Measurements from ENCODE around the gene NPHS1.
"Not testable (repeated sequence)": the region's sequence is repeated elsewhere in the genome, so short reads cannot be mapped to it uniquely, and the experiment has no call there.

NPHS1 gene

DNA sequence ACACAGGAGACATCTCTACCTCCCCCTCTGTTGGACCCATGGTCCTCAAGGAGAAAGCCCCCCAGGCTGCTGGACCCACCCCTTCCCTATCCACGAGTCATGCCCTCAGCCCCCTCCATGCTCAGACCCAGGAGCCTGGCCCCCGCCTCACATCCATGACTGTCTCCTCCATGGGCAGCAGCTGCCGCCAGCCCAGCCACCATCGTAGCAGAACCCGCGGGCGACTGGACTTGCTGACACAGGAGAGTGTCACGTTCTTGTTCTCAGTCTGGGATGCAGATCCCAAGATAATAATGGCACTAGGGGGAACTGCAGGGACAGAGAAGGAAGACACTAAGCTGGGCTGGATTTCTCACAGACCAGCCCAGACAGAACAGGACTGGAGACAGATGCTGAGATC lies 3.8 kb downstream of the NPHS1 start:
- no peak for DNase-seq (ENCODE audit: low read depth in 2 of 2)

DNA sequence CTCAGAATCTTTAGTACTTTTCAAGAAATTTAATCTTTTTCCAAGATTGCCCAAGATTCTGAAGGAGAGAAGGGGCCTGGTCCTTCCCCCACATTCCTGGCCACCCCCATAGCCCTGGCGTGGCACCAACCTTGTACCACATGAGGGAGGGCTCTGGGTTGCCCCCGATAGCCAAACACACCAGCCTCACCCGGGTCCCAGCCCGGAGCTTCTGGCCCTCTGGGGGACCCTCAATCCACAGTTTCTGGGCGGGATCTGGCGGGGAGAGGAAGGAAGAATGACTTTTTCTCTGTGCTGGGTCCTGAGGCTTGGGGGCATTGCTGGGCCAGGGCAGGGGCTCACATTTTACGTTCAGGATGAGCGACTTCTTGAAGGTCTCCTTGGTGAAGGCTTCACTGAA lies 4.4 kb downstream of the NPHS1 start:
- no peak for DNase-seq (ENCODE audit: low read depth in 2 of 2)

DNA sequence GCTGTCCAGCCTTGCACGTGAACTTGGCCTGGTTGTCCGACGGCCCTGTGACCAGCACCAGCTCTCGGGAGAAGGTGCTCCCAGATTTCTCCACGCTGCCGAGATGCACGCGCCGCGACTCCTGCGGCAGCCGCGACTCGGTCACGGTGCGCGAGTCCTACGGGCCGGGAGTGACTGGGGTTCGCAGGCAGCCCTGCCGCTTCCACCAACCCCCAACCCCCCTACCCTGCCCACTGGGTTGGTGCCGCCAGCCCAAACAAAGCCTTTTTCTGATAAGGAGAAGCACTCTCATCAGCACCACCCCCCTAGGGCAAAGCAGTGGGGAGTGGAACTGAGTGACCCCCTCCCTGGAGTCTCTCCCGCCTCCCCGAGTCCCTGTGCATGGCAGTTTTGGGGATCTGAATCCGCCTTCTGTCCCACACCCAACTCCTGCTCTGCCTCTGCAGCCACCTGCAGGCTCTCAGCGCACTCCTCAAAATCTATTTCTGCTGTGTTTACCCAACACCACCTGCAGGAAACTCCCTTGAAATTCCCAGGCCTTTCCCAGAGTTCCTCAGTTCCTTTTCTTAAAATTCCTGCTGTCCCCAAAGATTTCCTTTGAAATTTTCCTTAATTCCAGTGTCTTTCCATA lies 6.2 kb downstream of the NPHS1 start:
- DNase-seq (ENCODE audit: low read depth in 2 of 2) = no peak

DNA sequence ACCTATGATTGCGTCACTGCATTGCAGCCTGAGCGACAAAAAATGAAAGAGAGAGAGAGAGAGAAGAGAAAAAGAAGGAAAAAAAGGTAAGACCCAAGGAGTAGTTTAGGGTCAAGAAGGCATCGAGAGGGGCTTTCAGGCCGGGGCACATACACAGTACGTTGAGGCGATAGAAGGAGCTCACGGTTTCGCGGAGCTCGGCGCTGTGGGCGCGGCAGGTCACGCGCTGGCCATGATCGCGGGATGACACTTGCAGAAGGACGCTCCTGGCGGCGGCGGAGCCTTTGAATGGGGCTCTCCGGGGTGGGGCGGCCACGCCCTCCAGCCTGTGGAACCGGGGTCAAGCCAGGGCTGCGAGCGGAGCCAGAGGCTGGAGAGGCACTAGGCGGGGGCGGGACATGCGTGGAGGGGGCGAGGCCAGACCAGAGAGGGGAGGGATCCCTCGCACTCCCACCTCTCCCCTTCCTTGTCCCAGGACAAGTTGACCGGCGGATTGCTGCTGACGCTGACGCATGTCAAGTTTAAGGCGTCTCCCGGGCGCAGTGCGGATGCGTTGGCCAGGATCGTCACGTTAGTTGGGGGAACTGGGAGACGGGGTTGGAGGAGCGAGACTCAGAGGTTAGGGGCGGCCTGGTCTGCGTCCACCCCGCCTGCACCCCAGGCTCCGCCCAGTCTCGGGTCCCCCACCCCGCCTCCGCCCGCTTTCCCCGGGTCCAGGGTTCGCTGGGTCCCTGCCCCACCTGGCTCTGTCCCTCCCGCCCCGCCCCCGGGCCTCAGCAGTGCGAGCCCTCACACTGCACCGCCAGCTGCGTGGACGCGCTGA lies 6.9 kb downstream of the NPHS1 start:
- DNase-seq (ENCODE audit: low read depth in 2 of 2) = no peak

DNA sequence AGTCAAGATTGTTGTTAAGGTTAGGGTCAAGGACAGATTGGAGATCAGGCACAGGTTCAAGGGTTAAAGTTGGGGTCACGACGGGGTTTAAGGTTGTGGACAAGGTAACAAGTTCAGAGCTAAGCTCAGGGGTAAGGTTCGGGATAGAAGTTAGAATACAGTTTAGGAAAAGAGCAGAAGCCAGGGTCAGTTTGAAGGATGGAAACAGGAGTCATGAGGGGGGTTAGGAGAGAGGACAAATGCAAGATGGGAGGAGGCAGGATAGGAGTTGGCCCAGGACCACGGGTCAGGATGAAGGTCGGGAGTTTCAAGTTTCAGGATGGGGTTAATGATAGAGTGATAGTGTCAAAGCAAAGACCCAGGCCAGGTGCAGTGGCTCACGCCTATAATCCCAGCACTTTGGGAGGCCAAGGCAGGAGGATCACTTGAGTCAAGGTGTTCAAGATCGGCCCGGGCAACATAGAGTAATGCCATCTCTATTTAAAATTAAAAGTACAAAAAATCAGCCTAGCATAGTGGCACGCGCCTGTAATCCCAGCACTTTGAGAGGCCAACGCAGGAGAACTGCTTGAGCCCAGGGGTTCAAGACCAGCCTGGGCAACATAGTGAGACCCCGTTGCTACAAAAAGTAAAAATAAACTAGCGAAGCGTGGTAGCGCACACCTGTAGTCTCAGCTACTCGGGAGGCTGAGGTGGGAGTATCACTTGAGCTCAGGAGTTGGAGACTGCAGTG lies 7.7 kb downstream of the NPHS1 start:
- DNase-seq (ENCODE audit: low read depth in 2 of 2) = no peak

DNA sequence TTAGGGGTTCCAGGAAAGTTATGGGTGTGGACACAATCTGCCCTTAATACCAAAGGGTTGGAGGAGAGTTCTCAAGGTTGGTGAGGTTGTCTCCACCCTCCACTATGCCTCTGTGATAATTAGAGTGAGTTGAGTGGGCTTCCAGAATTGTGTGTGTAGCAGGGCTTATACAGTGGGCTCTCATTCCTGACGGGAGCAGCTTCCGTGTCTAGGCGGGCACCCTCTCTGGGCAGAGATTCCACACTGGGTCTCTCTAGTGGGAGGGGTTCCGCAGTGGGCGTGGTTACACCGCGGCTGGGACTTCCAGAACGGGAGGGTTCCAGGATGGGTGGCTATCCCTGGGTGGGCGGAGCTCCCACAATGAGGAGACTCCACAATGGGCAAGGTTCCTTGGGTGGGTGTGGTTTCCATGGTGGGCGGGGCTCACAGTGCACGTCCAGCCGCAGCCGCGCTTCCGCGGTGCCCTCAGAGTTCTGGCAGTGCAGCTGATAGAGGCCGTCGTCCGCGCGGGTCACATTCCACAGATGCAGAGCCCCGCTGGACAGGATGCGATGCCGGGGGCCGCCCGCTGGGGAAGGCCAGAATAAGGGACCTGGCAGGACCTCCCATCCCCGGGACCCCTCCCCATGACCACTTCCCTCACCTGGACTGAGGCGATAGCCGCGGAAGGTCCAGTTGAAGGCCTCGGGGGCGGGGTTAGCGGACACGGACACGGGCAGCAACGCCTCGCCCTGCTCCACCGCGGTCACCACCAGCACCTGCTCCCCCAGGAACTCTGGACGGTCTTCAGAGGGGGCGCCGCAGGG lies 8.4 kb downstream of the NPHS1 start:
- DNase-seq (ENCODE audit: low read depth in 2 of 2) = no peak

DNA sequence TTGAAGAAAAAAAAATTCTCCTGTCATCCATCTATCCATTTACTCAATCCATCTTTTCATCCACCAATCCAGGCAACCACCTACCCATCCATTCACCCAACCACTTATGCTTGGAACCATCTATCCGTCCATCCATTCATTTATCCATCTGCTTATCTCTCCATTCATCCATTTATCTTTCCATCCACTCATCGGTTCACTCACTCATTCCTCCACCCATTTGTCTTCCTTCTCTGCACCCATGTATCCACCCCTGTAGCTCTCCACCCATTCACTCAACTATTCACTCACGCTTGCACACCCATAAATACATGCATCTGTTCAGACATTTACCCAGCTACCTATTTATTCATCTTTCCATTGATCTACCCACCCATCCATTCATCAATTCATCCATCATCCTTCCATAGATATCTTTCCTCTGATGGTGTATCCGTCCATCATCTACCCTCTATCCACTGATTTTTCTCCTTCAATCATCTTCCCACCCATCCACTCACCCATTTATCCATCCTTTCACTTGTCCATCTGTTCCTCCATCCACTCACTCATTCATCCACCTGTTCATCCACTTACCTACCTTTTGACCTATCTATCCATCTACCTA lies 9.5 kb downstream of the NPHS1 start:
- no peak for DNase-seq (ENCODE audit: low read depth in 2 of 2)

DNA sequence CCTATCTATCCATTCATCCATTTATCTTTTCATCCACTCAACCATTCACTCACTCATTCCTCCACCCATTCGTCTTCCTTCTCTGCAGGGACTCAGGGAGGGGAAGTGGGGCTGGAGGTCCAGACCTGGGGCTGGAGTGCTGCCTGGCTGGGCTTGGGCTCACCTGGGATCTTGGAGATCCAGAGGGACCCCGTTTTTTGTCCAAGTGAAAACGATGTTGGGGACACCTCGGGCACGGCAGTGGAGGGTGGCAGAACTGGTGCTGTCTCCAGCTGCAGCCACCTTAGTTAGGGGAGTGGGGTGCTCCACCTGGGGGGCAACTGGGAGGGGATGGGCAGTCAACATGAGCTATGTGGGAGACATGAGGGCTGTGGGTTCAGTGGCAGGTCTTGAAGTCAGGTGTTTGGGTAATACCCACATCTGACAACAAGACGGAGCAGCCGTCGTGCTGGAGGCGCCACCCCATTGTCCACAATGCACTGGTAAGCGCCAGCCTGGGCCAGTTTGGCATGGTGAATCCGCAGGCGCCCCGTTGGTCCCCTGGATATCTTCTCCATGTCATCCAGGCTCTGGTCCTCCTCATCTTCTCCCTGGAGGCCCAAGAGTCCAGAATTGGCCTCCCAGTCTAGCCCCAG lies 10.2 kb downstream of the NPHS1 start:
- DNase-seq (ENCODE audit: low read depth in 2 of 2) = no peak

DNA sequence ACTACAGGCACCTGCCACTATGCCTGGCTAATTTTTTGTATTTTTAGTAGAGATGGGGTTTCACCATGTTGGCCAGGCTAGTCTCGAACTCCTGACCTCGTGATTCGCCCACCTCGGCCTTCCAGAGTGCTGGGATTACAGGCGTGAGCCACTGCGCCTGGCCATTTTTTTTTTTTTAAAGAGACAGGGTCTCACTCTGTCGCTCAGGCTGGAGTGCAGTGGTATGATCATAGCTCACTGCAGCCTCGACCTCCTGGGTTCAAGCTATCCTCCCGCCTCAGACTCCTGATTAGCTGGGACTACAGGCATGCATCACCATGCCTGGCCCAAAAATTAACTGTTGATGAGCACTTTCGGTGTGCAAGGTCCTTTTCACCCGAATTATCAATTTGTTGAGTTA lies 16.2 kb downstream of the NPHS1 start:
- not testable (repeated sequence) for DNase-seq (ENCODE audit: low read depth in 2 of 2)

DNA sequence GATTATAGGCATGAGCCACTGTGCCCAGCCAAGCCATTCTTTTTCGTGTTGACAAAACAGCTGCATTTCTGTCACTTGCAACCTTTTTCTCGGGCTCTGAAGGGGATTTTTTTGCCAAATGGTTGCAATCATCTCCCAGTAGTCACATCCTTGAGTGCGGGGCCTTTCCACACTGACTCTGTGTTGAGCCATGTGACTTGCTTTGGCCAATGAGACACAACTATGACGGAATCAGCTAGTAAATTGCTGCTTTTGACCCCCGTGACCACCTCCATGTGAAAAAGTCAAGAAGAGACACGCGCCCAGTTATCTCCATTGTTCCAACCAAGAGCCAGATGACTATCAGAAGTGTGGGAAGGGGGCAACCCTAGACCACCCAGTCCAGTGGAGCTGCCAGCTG lies 18.3 kb downstream of the NPHS1 start:
- no peak for DNase-seq (ENCODE audit: low read depth in 2 of 2)

DNA sequence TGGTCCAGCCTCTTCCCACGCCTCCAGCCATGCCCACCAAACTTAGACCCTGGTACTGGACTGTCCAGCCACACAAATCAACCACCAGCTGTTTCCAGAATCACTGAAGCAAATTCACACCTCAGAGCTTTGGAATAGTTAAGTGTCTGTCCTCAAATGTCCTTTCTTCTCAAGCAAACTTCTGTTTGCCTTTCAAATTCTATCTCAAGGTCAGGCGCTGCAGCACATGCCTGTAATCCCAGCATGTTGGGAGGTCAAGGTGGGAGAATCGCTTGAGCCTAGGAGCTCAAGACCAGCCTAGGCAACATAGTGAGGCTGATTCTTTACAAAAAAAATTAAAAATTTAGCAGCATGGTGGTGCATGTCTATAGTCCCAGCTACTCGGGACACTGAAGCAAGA lies 20.2 kb downstream of the NPHS1 start:
- DNase-seq (ENCODE audit: low read depth in 2 of 2) = no peak

DNA sequence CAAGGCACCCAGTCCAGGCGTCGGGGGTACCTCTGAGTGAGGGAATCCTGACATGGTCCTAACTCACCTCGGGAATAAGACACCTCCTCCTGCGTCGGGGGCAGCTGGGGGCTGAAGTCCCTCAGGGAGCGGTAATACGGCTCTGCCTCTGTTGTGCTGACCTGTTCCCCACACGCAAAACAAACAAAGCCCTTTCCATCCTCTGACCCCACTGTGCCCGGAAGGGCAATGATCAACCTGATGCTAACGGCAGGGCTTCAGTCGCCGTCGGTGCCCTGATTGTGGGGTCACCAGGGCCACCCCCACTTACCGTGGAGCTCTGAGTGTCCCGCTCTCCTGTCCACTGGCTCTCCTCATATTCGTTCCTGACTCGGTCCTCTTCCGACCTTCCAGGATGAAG lies 21.3 kb downstream of the NPHS1 start:
- DNase-seq (ENCODE audit: low read depth in 2 of 2) = no peak

DNA sequence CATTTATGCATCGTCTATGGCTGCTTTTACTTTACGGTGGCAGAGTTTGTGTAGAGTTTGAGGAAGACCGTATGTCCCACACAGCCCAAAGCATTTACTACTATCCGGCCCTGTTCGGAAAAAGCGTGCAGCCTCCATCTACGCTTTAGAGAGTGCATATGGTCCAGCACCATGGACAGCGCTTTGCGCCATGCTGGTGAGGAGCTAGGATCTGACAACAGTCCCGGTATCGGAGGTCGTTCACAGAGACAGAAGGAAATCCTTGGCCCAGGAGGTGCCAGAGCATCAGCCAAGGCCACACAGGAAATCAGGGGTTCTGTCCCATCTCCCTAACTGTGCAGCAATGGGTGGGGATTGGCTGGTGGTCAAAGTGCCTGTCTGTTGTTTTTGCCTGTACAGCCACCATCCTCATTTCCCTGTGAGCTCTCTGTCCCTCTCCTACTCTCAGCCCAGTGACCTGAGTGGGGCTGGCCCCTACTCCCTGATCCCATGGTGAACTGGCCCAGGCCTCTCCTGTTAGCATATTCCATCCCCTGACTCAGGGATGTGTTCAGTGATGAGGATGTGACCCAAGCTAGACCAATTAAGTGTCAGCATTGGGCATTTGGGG lies 23.5 kb downstream of the NPHS1 start:
- DNase-seq (ENCODE audit: low read depth in 2 of 2) = peak; percentile 21 to 25

DNA sequence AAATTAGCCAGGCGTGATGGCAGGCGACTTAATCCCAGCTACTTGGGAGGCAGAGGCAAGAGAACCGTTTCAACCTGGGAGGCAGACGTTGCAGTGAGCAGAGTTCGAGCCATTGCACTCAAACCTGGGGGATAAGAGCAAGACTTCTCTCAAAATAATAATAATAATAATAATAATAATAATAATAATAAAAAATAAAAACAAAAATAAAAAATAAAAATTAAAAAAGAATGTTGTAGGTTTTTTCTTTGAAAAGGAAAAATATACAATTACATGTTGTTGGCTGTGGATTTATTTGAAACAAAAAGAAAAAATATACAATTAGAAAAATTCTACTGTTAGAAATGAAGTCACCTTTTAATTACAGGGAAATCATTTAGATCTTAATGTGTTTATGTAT lies 28.2 kb downstream of the NPHS1 start:
- DNase-seq (ENCODE audit: low read depth in 2 of 2) = no peak

DNA sequence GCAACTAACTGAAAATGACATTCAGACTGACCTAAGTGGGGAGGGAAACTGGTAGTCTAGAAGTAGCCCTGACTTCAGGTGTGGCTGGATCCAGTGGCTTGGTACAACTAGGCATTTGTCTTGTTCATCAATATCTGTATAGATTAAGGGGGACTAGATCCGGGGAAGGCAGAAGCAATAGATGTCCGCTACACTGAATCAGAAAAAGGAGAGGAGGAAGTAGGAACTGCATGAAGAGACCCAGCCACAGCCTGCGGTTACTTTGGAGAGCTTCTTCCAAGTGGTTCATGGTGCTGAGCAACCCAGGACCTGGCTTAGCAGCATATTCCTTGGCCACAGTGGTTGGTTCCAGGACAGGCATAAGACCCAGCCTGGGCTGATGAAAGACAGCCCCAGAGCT lies 29.7 kb downstream of the NPHS1 start:
- no peak for DNase-seq (ENCODE audit: low read depth in 2 of 2)

DNA sequence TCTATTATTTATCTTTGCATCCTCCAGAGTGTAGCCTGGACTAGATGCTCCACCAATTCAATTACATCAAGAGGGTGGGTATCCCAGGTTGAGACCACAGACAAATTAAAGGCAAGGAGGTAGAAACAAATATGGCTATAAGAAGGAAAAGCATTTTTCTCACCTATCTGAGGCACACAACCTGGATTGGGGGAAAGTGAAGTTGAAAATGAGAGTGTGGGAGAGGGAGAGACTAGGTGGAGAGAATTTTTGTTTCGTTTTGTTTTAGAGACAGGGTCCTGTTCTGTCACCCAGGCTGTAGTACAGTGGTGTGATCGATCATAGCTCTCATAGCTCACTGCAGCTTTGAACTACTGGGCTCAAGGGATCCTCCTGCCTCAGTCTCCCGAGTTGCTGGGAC lies 33.9 kb downstream of the NPHS1 start:
- DNase-seq (ENCODE audit: low read depth in 2 of 2) = no peak

DNA sequence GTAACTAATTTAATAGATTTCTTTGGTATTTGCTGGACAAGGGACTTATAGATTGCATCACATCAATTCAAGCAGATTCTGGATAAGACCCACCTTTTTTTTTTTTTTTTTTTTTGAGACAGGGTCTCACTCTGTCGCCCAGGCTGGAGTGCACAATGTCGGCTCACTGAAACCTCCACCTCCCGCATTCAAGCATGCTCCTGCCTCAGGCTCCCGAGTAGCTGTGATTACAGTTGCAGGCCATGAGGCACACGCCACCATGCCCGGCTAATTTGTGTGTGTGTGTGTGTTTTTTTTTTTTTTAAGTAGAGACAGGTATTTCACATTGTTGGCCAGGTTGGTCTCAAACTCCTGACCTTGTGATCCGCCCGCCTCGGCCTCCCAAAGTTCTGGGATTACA lies 35.5 kb downstream of the NPHS1 start:
- DNase-seq (ENCODE audit: low read depth in 2 of 2) = no peak

DNA sequence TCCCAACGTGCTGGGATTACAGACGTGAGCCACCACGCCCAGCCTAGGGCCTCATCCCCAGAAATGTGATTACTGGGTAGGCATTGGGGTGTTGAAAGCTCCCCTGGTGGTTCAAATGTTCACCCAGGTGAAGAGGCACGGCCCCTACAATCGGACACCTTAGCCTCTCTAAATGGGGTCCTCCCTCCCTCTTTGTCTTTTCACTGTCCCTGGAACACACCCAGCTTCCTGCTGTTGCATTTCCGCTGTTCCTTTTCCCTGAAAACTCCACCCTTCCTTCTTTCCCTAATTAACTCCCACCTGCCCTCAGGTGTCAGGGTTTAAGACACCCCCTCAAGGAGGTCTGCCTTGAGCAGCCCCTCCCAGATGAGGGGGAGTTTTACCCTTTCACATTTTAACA lies 36.0 kb downstream of the NPHS1 start:
- DNase-seq (ENCODE audit: low read depth in 2 of 2) = no peak

DNA sequence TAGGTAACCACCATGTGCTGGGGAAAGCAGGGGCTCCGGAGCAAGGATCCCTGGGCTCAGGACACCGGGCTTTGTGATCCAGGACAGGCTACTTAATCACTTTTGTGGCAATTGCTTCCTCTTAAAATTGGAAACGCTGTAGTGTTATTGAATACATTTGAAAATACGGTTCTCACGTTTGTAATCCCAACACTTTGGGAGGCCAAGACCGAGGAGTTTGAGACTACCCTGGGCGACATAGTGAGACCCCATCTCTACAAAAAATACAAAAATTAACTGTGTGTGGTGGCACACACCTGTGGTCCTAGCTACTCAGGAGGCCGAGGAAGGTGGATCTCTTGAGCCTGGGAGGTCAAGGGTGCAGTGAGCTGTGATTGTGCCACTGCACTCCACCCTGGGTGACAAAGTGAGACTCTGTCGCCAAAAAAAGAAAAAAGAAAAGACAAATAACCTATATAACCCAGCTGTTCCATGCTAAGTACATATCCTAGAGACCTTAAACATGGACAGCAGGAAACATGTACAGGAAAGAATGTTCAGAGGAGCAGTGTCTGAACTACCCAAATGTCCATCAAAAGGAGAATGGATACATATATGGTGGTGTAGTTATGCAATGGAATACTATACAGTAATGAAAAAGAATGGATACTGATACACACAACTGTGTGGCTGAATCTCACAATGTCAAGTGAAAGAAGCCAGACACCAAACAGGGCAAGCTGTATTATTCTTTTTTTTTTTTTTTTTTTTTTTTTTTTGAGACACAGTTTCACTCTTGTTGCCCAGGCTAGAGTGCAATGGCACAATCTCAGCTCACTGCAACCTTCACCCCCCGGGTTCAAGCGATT lies 39.0 kb downstream of the NPHS1 start:
- no peak for DNase-seq (ENCODE audit: low read depth in 2 of 2)
